Nephron progenitor cell (in vitro differentiated cells): ENCODE measurements around the gene PTBP1.

Experiments
- DNase-seq: peaks from one replicate; pipeline ENCODE4 v3.0.0; 2021
- H3K27ac Mint-ChIP-seq: 2 replicates; pipeline ENCODE4 v1.8.0; 2021; ENCODE audit warnings: mild to moderate bottlenecking, moderate library complexity, mixed read lengths
- H3K27me3 Mint-ChIP-seq: 2 replicates; pipeline ENCODE4 v1.8.0; 2021; ENCODE audit warnings: mild to moderate bottlenecking, low read depth, mixed read lengths; ENCODE audit not compliant: poor library complexity
- H3K36me3 Mint-ChIP-seq: 2 replicates; pipeline ENCODE4 v1.8.0; 2021; ENCODE audit warnings: low read depth, mixed read lengths
- H3K4me1 Mint-ChIP-seq: 2 replicates; pipeline ENCODE4 v1.8.0; 2021; ENCODE audit warnings: mixed read lengths
- H3K4me3 Mint-ChIP-seq: 2 replicates; pipeline ENCODE4 v1.8.0; 2021; ENCODE audit warnings: mild to moderate bottlenecking, moderate library complexity, mixed read lengths
- H3K9me3 Mint-ChIP-seq: 2 replicates; pipeline ENCODE4 v1.8.0; 2021; ENCODE audit warnings: mild to moderate bottlenecking, moderate library complexity, mixed read lengths
- TF ChIP-seq, protein P1 (sequence below): fragments of 200-600 bp; sonication (generic); IDR thresholded peaks from 2 replicates; pipeline ENCODE4 v1.5.0; 2021; ENCODE audit warnings: antibody characterized with exemption

PTBP1 gene

GRCh38 chr19:757811-758668, 39.2 kb upstream of the PTBP1 start:
- Mint-ChIP-seq H3K27ac (no peak overlapping the region), H3K4me1 (peaks cover 12% of the 10 kb centered on the region), H3K4me3 (no peak overlapping the region), H3K9me3 (peaks cover 45% of the 10 kb centered on the region), H3K27me3 (peaks cover 12% of the 10 kb centered on the region), H3K36me3 (peaks cover 7% of the 10 kb centered on the region)
- TF ChIP-seq, protein P1, sequence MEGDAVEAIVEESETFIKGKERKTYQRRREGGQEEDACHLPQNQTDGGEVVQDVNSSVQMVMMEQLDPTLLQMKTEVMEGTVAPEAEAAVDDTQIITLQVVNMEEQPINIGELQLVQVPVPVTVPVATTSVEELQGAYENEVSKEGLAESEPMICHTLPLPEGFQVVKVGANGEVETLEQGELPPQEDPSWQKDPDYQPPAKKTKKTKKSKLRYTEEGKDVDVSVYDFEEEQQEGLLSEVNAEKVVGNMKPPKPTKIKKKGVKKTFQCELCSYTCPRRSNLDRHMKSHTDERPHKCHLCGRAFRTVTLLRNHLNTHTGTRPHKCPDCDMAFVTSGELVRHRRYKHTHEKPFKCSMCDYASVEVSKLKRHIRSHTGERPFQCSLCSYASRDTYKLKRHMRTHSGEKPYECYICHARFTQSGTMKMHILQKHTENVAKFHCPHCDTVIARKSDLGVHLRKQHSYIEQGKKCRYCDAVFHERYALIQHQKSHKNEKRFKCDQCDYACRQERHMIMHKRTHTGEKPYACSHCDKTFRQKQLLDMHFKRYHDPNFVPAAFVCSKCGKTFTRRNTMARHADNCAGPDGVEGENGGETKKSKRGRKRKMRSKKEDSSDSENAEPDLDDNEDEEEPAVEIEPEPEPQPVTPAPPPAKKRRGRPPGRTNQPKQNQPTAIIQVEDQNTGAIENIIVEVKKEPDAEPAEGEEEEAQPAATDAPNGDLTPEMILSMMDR, result no peak
- DNase-seq, result no peak

GRCh38 chr19:763181-763580, 34.1 kb upstream of the PTBP1 start:
- Mint-ChIP-seq H3K27me3 (peaks cover 9% of the 10 kb centered on the region), H3K9me3 (peaks cover 26% of the 10 kb centered on the region), H3K27ac (no peak overlapping the region), H3K4me3 (no peak overlapping the region), H3K36me3 (peaks cover 7% of the 10 kb centered on the region), H3K4me1 (peaks cover 8% of the 10 kb centered on the region)
- DNase-seq, result no peak
- TF ChIP-seq, protein P1, result no peak

DNA sequence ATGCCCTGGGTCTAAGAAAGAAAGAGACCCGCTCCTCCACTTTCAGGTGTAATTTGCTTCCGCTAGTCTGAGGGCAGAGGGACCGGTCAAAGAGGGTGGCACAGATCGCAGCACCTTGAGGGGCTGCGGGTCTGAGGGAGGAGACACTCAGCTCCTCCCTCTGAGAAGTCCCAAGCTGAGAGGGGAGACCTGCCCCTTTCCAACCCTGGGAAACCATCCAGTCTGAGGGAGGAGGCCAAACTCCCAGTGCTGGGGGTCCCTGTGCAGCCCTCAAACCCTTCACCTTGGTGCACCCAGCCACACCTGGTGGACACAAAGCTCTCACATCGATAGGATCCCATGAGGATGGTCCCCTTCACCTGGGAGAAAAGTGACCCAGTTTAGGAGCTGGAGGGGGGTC, 33.4 kb upstream of the PTBP1 start:
- peaks cover 7% of the 10 kb centered on the region for H3K36me3 Mint-ChIP-seq
- peaks cover 19% of the 10 kb centered on the region for H3K9me3 Mint-ChIP-seq
- H3K4me3 Mint-ChIP-seq, result no peak overlapping the region
- peaks cover 14% of the 10 kb centered on the region for H3K4me1 Mint-ChIP-seq
- H3K27ac Mint-ChIP-seq, result no peak overlapping the region
- no peak for DNase-seq
- H3K27me3 Mint-ChIP-seq, result peaks cover 9% of the 10 kb centered on the region
- TF ChIP-seq, protein P1, result no peak

DNA sequence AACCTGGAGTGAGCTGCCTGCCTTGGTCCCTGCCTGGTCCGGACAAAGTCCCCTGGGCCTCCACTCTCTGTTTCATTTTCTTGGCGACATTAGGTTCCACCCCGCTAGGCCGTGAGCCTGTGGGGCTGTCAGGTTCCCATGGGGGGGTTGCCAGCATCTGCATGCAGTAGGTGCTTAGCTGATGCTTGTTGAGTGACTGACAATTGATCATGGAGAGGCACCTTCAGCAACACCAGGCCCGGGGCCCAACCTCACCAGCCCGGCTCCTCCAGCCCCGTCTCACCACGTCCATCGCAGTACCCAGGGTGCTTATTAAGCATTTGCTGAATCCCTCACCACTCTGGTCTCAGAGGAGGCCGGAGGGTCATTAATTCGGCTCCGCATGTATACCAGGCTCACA, 33.0 kb upstream of the PTBP1 start:
- TF ChIP-seq, protein P1, result no peak
- H3K9me3 Mint-ChIP-seq, result peaks cover 14% of the 10 kb centered on the region
- no peak overlapping the region for H3K4me3 Mint-ChIP-seq
- H3K27ac Mint-ChIP-seq, result no peak overlapping the region
- DNase-seq, result no peak
- H3K27me3 Mint-ChIP-seq, result peaks cover 9% of the 10 kb centered on the region
- H3K4me1 Mint-ChIP-seq, result peaks cover 14% of the 10 kb centered on the region
- H3K36me3 Mint-ChIP-seq, result peaks cover 7% of the 10 kb centered on the region

DNA sequence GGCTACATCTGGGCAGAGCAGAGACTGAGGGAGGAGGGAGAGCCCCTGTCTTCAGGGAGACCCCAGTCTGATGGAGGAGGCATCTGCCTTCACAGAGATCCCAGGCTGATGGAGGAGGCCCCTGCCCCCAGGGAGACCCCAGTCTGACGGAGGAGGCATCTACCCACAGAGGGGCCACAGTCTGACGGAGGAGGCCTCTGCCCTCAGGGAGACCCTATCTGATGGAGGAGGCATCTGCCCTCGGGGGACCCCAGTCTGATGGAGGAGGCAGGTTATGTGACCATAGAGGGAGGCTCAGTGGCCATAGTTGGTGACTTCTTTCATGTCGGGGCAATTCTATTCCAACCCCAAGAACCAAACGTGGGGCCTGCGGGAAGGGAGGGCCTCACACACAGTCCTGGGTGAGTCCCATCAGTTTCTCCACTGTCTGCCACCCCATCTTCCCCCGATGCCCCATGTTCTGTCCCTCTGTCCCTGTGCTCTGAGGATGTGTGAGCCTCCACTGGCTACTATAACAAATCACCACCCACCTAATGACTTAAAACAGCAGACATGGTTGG, 32.0 kb upstream of the PTBP1 start:
- TF ChIP-seq, protein P1, result no peak
- DNase-seq, result no peak
- H3K4me3 Mint-ChIP-seq, result no peak overlapping the region
- H3K4me1 Mint-ChIP-seq, result peaks cover 10% of the 10 kb centered on the region
- H3K9me3 Mint-ChIP-seq, result peaks cover 5% of the 10 kb centered on the region
- peaks cover 9% of the 10 kb centered on the region for H3K27me3 Mint-ChIP-seq
- no peak overlapping the region for H3K27ac Mint-ChIP-seq
- no peaks in the 10 kb centered on the region for H3K36me3 Mint-ChIP-seq

DNA sequence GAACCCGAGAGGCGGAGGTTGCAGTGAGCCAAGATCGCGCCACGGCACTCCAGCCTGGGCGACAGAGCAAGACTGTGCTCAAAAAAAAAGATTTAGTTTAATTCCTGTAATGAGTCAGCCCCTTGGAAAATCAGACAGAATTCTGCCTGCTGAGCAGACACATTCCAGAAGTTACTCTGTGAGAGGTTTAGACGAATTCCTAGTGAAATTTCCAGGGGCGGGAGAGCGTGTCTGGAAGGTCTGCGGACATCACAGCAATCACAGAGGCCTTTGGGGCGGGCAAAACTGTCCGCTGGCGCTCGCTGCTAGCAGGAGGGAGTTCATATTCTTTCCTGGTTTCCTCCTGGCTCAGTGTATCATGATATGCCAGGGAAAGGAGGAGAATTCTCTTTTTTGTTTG, 28.8 kb upstream of the PTBP1 start:
- H3K4me3 Mint-ChIP-seq, result no peak overlapping the region
- no peak for DNase-seq
- TF ChIP-seq, protein P1, result no peak
- H3K27me3 Mint-ChIP-seq, result peaks cover 7% of the 10 kb centered on the region
- peaks cover 12% of the 10 kb centered on the region for H3K4me1 Mint-ChIP-seq
- H3K9me3 Mint-ChIP-seq, result no peaks in the 10 kb centered on the region
- no peak overlapping the region for H3K27ac Mint-ChIP-seq
- H3K36me3 Mint-ChIP-seq, result no peaks in the 10 kb centered on the region
